ENCODE results near the gene SH2D7.
A peak's percentile ranks its signal among the peaks of the same experiment; 100 is the strongest.

SH2D7 gene

GRCh38 chr15:78092261-78093041 lies at the start of gene SH2D7:
Gene SH2D7, plus strand, starts transcription at chr15:78092561. Its CDS starts 24 bp downstream, at chr15:78092585.
- no peak for TF ChIP-seq ZFP30 (CRISPR knock-in tag; IDR thresholded peaks at IDR 0.05)
- no peak for TF ChIP-seq TCF4 (CRISPR knock-in tag; IDR thresholded peaks at IDR 0.05; ENCODE audit: borderline replicate concordance)
- TF ChIP-seq ZNF70 (CRISPR knock-in tag; IDR thresholded peaks at IDR 0.05) = no peak
- TF ChIP-seq ARNTL (CRISPR knock-in tag; IDR thresholded peaks at IDR 0.05; ENCODE audit: borderline replicate concordance, low read depth) = no peak
- no peak for TF ChIP-seq ISL1 (CRISPR knock-in tag; IDR thresholded peaks at IDR 0.05)
- TF ChIP-seq CSDC2 (CRISPR knock-in tag; IDR thresholded peaks at IDR 0.05) = no peak
- TF ChIP-seq TOX (CRISPR knock-in tag; IDR thresholded peaks at IDR 0.05; ENCODE audit: borderline replicate concordance) = no peak
- no peak for TF ChIP-seq GLIS3 (CRISPR knock-in tag; IDR thresholded peaks at IDR 0.05)
- ATAC-seq = peak; percentile 27

DNA sequence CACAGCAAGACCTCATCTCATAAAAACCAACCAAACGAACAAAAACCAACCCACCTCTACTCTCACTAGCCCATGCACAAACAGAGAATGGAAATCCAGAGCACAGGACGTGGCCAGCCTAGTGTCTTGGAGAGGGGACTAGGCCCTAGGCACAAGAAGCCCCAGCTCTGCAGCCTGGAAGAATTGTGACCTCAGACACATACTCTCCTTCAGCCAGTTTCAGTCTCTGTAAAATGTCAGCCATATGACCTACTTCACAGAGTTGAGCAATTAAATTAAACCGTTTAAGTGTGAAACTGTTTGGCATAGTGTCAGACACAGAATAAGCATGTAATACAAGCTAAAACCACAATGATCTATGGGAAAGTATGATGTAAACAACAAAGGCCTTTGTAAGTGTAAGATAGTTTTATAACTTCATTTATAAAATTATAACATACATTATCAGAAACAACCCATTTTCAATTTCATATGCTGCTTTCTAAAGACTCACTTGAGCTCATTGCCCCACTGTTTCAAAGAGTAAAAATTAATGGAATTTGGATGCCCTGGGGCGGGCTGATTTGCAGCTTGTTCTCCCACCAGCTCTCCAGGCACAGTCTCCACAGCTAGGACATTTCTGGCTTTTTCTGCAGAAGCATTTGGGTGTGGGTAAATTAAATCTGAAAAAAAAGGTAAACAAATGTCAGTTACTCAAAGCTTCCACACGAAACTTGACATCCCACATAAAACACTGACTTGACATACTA lies 47.8 kb upstream of the SH2D7 start:
- TF ChIP-seq ESRRG (CRISPR knock-in tag; IDR thresholded peaks at IDR 0.05) (no peak), ZC3H10 (CRISPR knock-in tag; IDR thresholded peaks at IDR 0.05) (no peak), ZNF70 (CRISPR knock-in tag; IDR thresholded peaks at IDR 0.05) (no peak), TCF4 (CRISPR knock-in tag; IDR thresholded peaks at IDR 0.05; ENCODE audit: borderline replicate concordance) (no peak), ZFP30 (CRISPR knock-in tag; IDR thresholded peaks at IDR 0.05) (no peak), ZFP3 (CRISPR knock-in tag; IDR thresholded peaks at IDR 0.05) (no peak)
- TF ChIP-seq, protein P1, sequence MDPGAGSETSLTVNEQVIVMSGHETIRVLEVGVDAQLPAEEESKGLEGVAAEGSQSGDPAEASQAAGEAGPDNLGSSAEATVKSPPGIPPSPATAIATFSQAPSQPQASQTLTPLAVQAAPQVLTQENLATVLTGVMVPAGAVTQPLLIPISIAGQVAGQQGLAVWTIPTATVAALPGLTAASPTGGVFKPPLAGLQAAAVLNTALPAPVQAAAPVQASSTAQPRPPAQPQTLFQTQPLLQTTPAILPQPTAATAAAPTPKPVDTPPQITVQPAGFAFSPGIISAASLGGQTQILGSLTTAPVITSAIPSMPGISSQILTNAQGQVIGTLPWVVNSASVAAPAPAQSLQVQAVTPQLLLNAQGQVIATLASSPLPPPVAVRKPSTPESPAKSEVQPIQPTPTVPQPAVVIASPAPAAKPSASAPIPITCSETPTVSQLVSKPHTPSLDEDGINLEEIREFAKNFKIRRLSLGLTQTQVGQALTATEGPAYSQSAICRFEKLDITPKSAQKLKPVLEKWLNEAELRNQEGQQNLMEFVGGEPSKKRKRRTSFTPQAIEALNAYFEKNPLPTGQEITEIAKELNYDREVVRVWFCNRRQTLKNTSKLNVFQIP (CRISPR knock-in tag; IDR thresholded peaks at IDR 0.05; ENCODE audit: borderline replicate concordance, low read depth) = no peak
- ATAC-seq = no peak

- ATAC-seq = no peak
- TF ChIP-seq, protein P2, sequence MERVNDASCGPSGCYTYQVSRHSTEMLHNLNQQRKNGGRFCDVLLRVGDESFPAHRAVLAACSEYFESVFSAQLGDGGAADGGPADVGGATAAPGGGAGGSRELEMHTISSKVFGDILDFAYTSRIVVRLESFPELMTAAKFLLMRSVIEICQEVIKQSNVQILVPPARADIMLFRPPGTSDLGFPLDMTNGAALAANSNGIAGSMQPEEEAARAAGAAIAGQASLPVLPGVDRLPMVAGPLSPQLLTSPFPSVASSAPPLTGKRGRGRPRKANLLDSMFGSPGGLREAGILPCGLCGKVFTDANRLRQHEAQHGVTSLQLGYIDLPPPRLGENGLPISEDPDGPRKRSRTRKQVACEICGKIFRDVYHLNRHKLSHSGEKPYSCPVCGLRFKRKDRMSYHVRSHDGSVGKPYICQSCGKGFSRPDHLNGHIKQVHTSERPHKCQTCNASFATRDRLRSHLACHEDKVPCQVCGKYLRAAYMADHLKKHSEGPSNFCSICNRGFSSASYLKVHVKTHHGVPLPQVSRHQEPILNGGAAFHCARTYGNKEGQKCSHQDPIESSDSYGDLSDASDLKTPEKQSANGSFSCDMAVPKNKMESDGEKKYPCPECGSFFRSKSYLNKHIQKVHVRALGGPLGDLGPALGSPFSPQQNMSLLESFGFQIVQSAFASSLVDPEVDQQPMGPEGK (CRISPR knock-in tag; IDR thresholded peaks at IDR 0.05; ENCODE audit: borderline replicate concordance) = no peak
- TF ChIP-seq ZFP30 (CRISPR knock-in tag; IDR thresholded peaks at IDR 0.05) (no peak), TOX (CRISPR knock-in tag; IDR thresholded peaks at IDR 0.05; ENCODE audit: borderline replicate concordance) (no peak), OSR1 (CRISPR knock-in tag; IDR thresholded peaks at IDR 0.05) (no peak), RARB (CRISPR knock-in tag; IDR thresholded peaks at IDR 0.05) (no peak)
These were observed 47.2 kb upstream of the SH2D7 start for GRCh38 chr15:78045189-78045588.

GRCh38 chr15:78046796-78047341 lies 45.5 kb upstream of the SH2D7 start:
- no peak for ATAC-seq
- TF ChIP-seq ESRRG (CRISPR knock-in tag; IDR thresholded peaks at IDR 0.05) (no peak), BACH2 (CRISPR knock-in tag; IDR thresholded peaks at IDR 0.05; ENCODE audit: borderline replicate concordance) (no peak), TOX (CRISPR knock-in tag; IDR thresholded peaks at IDR 0.05; ENCODE audit: borderline replicate concordance) (no peak), ISL1 (CRISPR knock-in tag; IDR thresholded peaks at IDR 0.05) (no peak), ZC3H10 (CRISPR knock-in tag; IDR thresholded peaks at IDR 0.05) (no peak), PPARA (CRISPR knock-in tag; IDR thresholded peaks at IDR 0.05; ENCODE audit: borderline replicate concordance) (no peak), ARNTL (CRISPR knock-in tag; IDR thresholded peaks at IDR 0.05; ENCODE audit: borderline replicate concordance, low read depth) (no peak), TSHZ2 (CRISPR knock-in tag; IDR thresholded peaks at IDR 0.05) (no peak), OSR1 (CRISPR knock-in tag; IDR thresholded peaks at IDR 0.05) (no peak), GLIS3 (CRISPR knock-in tag; IDR thresholded peaks at IDR 0.05) (no peak), RARB (CRISPR knock-in tag; IDR thresholded peaks at IDR 0.05) (no peak), ZNF8 (CRISPR knock-in tag; IDR thresholded peaks at IDR 0.05) (no peak), CSDC2 (CRISPR knock-in tag; IDR thresholded peaks at IDR 0.05) (no peak)
- TF ChIP-seq, protein P3, sequence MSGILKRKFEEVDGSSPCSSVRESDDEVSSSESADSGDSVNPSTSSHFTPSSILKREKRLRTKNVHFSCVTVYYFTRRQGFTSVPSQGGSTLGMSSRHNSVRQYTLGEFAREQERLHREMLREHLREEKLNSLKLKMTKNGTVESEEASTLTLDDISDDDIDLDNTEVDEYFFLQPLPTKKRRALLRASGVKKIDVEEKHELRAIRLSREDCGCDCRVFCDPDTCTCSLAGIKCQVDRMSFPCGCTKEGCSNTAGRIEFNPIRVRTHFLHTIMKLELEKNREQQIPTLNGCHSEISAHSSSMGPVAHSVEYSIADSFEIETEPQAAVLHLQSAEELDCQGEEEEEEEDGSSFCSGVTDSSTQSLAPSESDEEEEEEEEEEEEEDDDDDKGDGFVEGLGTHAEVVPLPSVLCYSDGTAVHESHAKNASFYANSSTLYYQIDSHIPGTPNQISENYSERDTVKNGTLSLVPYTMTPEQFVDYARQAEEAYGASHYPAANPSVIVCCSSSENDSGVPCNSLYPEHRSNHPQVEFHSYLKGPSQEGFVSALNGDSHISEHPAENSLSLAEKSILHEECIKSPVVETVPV (CRISPR knock-in tag; IDR thresholded peaks at IDR 0.05) = no peak
- TF ChIP-seq, protein P2 (CRISPR knock-in tag; IDR thresholded peaks at IDR 0.05; ENCODE audit: borderline replicate concordance) = no peak
